Measurements from ENCODE around the gene ESPL1.

The ESPL1 gene

GRCh38 chr12:53340398-53340797 lies 72.3 kb downstream of the ESPL1 start:
- DNase-seq (ENCODE audit: low read depth) = no peak
